Stimulated activated CD8-positive, alpha-beta memory T cell treated with anti-CD3 and anti-CD28 coated beads, Interleukin-15, amount 100 ng/mL, for 4 hours (primary cell): Measurements from ENCODE around the gene CGNL1.

Experiments used
- DNase-seq, 2 donors: peaks; one replicate each; pipeline ENCODE4 v3.0.0-alpha.2; 2020; ENCODE audit warnings: low read depth in 2 of 2

CGNL1 gene

GRCh38 chr15:57421551-57421950 lies 45.2 kb downstream of the CGNL1 start:
- DNase-seq: no peak

GRCh38 chr15:57422113-57422754 lies 45.9 kb downstream of the CGNL1 start:
- no peak for DNase-seq

DNA sequence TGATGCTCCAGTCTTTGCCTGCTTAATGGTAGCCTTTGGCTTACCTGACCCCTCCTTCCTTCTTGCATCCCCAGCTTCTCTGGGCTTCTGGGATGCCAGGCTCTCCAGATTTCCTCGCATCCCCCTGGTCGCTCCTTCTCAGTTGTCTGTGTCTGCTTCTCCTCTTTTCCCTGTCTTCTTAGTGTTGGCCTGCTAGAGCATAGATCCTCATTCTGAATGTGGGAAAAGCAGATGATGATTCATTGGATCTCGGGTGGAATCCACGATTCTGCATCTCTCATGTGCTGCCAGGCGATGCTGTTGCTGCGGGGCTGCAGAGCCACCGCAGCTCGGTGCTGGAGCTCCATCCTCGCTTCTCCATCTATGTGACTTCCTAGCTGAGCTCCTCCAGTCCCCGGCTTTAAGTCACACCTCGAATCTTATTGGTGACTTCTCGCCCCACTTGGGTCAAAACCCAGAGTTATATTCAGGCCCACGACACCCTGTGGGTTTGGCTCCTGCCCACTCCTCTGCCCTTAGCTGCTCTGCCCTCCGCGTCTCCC lies 47.4 kb downstream of the CGNL1 start:
- DNase-seq: no peak

- DNase-seq: no peak
Observed at GRCh38 chr15:57424628-57425405, 48.5 kb downstream of the CGNL1 start.

GRCh38 chr15:57425842-57426241 lies 49.5 kb downstream of the CGNL1 start:
- no peak for DNase-seq

DNA sequence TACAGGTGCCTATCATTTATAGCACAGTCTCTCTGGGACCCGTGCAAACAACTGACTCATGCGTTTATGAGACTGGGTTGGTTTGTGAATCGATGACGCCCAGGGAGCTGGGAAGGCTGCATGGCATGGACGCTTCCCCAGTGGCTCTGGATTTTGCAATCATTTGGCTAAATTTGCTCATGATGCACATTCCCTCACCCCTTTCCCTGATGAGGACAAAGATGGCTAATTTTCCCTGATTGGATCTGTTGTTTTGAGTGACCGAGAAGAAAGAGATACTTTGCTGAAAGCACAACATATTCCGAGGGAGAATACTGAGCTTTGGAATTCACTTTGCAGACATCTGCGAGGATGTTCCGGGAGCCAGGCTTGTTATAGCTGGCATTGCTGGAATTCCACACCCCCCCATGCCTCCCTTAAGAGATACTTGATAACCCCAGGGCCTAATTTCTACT lies 51.1 kb downstream of the CGNL1 start:
- DNase-seq: no peak

DNA sequence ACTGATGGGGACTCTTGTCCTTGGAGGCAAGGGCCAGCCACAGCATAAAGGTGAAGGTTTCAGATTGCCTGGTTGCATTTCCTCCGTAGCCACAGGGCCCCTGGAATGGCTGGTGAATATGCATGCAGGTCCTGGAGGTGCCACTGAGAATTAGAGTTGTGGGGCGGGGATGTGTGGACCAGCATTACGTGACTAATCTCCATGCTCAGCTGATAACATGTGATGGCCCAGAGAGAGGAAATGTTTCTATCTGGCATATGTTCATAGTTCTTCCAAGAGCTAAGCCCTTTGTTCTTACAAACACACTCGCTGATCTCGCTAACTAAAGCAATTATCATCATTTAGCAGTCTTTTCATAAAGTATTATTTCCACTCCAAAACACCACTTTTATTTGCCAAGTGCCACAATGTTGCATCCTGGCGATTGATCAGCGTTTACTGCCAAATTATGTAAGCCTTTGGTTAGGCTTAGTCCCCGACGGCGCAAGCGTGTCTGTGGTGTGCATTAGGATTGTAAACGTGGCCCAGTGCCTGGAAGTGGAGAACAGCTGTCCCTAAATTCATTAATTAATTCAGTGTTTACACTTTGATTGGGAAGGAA lies 55.9 kb downstream of the CGNL1 start:
- DNase-seq: no peak

DNA sequence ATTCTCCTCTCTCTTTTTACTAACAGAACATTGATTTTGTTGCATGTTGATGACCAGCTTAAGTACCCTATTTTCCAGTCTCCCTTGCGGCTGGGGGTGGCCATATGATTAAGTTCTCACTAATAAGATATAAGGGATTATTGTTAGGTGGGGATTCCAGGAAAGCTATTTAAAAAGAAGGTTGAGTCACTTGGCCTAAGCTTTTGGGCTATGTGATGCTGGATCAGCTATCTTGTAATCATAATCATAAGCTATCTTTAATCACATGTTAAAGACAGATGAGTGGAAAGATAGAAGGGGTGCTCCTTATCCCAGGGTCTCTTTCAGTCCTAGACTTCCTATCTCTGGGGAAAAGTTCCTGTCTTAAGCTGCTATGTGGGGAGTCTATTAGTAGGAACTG lies 59.9 kb downstream of the CGNL1 start:
- no peak for DNase-seq

- no peak for DNase-seq
Observed at GRCh38 chr15:57436961-57437360, 60.7 kb downstream of the CGNL1 start.

- no peak for DNase-seq
Observed at GRCh38 chr15:57437564-57437963, 61.3 kb downstream of the CGNL1 start.

- DNase-seq: no peak
Observed at GRCh38 chr15:57438166-57438565, 61.9 kb downstream of the CGNL1 start.

GRCh38 chr15:57439128-57440027 lies 63.1 kb downstream of the CGNL1 start:
- DNase-seq: no peak

GRCh38 chr15:57440167-57440566 lies 63.9 kb downstream of the CGNL1 start:
- no peak for DNase-seq

GRCh38 chr15:57440799-57441198 lies 64.5 kb downstream of the CGNL1 start:
- DNase-seq: no peak

- DNase-seq: no peak
Observed at GRCh38 chr15:57442335-57442734, 66.0 kb downstream of the CGNL1 start.

GRCh38 chr15:57443486-57443885 lies 67.2 kb downstream of the CGNL1 start:
- DNase-seq: no peak

- no peak for DNase-seq
Observed at GRCh38 chr15:57444877-57445513, 68.7 kb downstream of the CGNL1 start.

GRCh38 chr15:57445872-57446271 lies 69.6 kb downstream of the CGNL1 start:
- DNase-seq: no peak

- DNase-seq: no peak
Observed at GRCh38 chr15:57446393-57446792, 70.1 kb downstream of the CGNL1 start.

DNA sequence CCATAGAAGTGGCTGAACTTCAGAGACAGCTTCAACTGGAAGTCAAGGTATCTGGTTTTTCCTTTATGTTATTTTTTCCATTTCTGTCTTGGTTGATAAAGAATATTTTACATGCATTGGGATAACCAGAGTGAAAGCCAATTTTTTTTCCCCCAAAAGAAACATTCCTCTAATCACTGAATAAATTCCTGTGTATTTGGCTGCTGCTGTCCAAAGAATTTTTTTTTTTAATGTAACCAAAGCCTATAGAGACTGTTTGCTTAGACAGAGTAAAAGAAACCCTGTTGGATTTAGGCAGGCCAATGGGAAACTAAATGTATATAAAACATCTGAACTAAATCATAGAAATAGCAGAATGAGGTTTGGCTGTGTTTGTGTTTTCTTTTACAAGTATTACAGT lies 75.2 kb downstream of the CGNL1 start:
- no peak for DNase-seq

DNA sequence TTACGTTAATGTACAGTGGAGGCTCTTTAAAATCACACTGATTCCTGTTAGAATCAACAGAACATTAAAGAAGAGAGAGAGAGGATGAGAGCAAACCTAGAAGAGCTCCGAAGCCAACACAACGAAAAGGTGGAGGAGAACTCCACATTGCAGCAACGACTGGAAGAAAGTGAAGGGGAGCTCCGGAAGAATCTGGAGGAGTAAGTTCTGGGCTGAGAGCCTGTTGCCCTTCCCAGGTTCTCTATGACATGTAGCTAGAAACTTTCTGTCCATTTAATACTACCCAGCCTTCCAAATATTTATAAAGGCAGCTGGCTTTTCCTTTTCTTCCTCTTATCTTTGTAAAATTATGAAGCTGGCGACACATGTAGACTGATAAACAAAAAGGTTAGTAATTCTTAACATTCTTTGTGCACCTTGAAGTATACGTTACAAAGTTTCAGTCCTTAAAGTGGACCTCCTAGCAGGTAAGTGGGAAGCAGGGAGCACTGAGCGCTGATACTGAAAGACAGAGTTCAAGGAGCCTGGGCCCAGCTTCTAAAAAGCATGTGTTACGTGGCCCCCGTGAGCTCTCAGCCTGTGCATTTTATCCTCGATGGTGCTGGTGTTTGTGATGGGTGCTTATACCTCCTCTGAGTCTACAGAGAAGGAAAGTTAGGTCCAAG lies 75.9 kb downstream of the CGNL1 start:
- no peak for DNase-seq
